GM19035 (cell line): ENCODE results near the gene AADAT.
A peak's percentile ranks its signal among the peaks of the same experiment; 100 is the strongest.

Source experiments
- ATAC-seq: cut with Tn5 transposase; IDR thresholded peaks from one replicate; pipeline ENCODE4 v1.9.1; 2021; ENCODE audit not compliant: unreplicated experiment

AADAT gene

DNA sequence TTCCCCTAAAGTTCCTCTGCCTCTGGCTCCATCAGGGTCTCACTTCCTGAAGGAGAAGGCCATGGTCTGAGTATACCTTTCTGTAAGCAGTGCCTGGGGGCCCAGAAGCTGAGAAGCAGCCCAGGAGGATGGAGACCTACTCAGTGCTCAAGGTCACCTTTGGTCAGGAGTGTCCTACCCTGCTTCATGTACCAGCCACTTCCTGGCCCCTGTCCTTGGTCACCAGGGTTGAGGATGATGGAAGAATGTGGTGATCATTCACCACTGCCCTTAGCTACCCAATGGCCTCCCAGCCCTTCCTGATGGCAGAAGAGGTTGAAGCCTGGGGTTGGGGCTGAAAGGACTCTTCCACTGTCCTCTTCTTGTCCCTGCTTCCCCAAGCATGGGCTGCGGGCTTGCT, 54.5 kb downstream of the AADAT start:
- ATAC-seq = no peak

- ATAC-seq = no peak
These were observed 55.8 kb downstream of the AADAT start for GRCh38 chr4:170033999-170034398.

- no peak for ATAC-seq
These were observed 59.6 kb downstream of the AADAT start for GRCh38 chr4:170030121-170030520.

DNA sequence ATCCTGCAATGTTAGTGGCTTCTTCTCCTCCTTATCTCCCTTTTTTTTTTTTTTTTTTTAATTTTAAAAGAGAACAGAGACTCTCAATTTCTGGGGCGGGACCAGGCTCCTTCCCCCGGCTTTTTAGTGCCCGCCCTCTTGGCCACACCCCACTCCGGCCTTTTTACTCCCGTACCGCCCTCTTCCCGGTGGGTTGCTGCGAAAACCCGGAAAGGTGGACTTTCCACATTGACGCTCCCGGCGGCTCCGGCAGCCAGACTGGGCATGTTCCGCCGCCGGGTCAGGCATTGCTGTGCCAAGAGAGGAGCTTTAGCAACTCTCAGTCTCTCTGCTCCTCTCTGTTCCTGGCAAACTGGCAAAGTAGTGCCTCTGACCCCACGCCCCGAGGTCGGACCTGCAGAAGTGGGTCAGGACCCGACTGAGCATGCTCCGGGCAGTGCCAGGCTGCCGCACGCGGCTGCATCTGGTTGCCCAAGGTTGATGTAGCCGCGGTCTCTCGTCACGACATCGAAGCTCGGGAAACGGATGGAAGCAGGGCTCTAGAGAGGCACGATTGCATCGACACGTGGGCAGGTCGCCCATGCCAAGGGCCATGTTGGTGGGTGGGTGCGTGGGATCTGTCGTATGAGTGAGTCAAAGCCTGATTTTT, 62.5 kb downstream of the AADAT start:
- ATAC-seq = peak; percentile 70

DNA sequence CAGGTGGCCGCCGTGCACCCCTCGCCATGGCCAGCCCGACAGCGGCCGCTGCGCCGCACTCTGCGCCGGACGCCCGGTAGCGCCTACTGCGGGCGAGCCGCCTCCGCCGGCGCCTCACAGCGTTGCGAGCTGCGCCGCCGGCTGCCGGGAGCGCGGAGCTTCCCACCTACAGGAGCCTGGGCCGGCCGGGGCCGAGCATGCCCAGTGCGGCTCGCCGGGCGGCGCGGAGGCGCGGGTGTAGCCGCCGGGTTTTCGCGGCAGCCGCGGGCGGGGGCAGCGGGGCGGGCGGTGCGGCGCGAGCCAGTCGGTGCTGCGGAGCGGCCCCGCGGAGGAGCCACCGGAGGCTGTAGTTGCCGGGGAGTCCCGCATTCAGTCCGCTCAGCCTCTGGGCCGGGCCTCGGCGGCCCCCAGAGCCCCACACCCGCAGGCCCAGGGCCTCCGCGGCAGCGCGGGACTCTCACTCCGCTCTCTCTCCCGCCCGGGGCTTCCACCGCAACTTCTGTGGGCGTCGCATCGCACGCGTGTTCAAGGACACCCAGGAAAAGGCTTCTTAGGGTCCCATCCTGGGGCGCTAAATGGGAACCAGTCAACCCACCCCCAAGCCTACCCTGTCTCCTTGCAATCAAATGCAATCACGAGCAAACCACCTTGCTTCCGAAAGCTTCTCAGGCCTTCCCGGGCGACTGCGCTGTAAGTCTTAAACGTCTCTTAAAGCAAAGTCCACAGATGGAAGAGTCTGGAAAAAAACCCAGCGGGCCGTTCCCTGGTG, 63.3 kb downstream of the AADAT start, which contains the start of gene MFAP3L:
MFAP3L (minus strand) TSS at position 143 of the 769 bp plus-strand sequence. CDS start 20,518 bp downstream, outside the sequence.
- peak; percentile 85 for ATAC-seq

GRCh38 chr4:170025523-170026252, 64.1 kb downstream of the AADAT start:
- no peak for ATAC-seq

DNA sequence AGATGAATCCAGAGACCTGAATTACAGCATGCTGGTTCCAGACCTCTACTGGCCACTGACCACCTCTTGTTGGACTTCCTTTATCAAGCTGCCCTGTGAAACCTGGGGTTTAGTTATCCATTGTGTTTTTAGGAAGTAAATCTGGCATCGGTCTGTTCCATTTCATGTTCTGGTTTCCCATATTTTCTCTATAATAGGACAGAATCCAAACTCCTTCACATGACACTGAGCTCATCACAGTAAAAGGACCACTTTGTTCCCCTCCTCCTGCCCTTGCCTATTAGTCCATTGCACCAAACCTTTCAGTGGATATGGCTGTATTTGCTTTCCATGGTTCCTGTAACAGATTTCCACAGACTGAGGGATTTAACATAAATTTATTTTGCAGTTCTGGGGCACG, 67.5 kb downstream of the AADAT start:
- ATAC-seq = no peak

GRCh38 chr4:170017252-170017651, 72.5 kb downstream of the AADAT start:
- ATAC-seq = no peak

- ATAC-seq = no peak
These were observed 74.5 kb downstream of the AADAT start for GRCh38 chr4:170015285-170015684.

GRCh38 chr4:170014359-170015011, 75.3 kb downstream of the AADAT start:
- no peak for ATAC-seq

DNA sequence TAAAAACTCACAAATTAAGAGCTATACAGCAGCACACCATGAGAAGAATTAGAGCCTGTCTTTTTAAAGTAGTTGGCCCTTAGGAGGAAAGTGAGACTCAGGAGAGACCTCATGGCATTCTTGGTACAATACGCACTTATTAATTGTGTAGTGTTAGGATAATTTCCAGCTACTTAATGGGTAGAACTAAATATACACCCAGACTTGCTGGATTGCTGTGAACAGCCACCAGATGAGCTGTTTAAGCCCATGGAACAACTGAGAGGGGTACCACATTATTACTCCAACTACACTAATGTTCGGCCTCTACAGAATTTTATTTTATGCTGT, 77.2 kb downstream of the AADAT start:
- no peak for ATAC-seq

DNA sequence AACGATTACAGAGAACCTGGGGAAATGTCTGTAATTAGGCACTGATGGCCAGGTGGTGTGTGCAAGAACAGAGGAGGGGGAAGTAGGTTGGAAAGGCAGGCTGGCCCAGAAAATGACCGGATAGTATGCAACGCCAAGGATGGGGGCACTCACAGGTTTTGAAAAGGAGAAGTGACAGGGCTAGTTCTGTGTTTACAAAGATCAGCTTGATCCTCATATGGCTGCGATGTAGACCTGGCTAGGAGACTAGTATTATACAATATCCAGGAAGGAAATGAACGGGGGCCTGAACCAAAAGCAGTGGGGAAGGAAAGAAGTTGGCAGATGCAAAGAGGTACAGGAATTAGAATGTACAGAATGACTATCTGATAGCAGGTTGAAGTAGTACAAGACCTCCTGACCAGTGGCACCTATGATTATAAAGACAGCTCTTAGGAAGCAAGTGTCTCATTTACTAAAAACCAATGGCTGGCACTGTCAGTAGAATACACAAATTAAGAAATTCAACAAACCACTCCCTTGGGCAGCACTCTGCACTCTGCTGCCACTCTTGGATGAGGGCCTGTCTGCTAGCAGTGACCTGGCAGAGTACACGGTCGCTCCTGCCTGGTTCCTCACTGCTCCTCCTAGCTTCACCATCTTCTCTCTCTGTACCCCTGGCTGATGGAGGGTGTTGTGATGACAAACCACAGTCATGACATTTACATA, 77.7 kb downstream of the AADAT start:
- no peak for ATAC-seq
